ENCODE measurements around the gene CLK1. TPM values are rescaled to one million over a fixed set of nuclear protein-coding genes. Genes with fewer than 3 reads are reported as not detected.

The CLK1 gene
- total and polyA plus RNA-seq, 2 donors (not counting 3 experiments of a cell fraction or from before 2014, with no cell fraction given) = 61.4 to 92.4 TPM

GRCh38 chr2:200843993-200844948 is 20.2 kb downstream of the CLK1 start:
- TF ChIP-seq JUN (IDR thresholded peaks at IDR 0.05; ENCODE audit: borderline replicate concordance, insufficient read depth, insufficient read length, low read depth) (no peak), CTCF (IDR thresholded peaks at IDR 0.05; ENCODE audit: extremely low read depth in 1 of 2, insufficient read depth in 1 of 2, low read depth in 1 of 2, low read length in 2 of 2) (no peak), EZH2 (IDR thresholded peaks at IDR 0.05; ENCODE audit: borderline replicate concordance, low read depth, low read length, severe bottlenecking) (no peak), FOS (IDR thresholded peaks at IDR 0.05; ENCODE audit: borderline replicate concordance, insufficient read depth, low read length) (no peak), MYC (IDR thresholded peaks at IDR 0.05; ENCODE audit: low read depth, low read length) (no peak), MAX (IDR thresholded peaks at IDR 0.05; ENCODE audit: insufficient read depth, insufficient read length) (no peak), GATA2 (IDR thresholded peaks at IDR 0.05; ENCODE audit: insufficient read depth, insufficient read length, low read depth, low read length) (no peak), POLR2AphosphoS5 (IDR thresholded peaks at IDR 0.05; ENCODE audit: insufficient read depth, low read depth, low read length) (no peak), POLR2A (IDR thresholded peaks at IDR 0.05; ENCODE audit: low read depth, low read length) (no peak)
- H3K4me1 ChIP-seq (ENCODE audit: control insufficient read depth, extremely low read depth, insufficient read depth, low read length) = no peaks in the 10 kb centered on the region
- dilution Hi-C loops (cut with MboI; ENCODE audit: extremely low pct_ligation_motif_present, low sequenced_read_pairs) = no loop called here
- no peaks in the 10 kb centered on the region for H3K27me3 ChIP-seq (ENCODE audit: control insufficient read depth in 2 of 2, insufficient read depth in 2 of 2, low read length in 2 of 2)
- ChIA-PET POLR2A (no interaction called here), CTCF (interaction anchor here (1.4 to 2.9 kb wide), 2 partner anchors 17 to 20 kb away, joined by 3 to 10 read pairs; no protein-coding TSS in a partner anchor)
- H3K9ac ChIP-seq (replicated peaks; ENCODE audit: extremely low read depth, insufficient read depth, low read length) = no peak overlapping the region
- no peaks in the 10 kb centered on the region for H3K9me1 ChIP-seq (replicated peaks; ENCODE audit: control insufficient read depth, extremely low read depth, insufficient read depth, low read length)
- intact Hi-C loops (cut with micrococcal nuclease) = no loop called here
- DNase-seq (ENCODE audit: low read depth, low spot score) = no peak
- no TSS peak for BruUV-seq (replicated peaks)
- no peak for FAIRE-seq
- H3K27ac ChIP-seq (ENCODE audit: insufficient read depth, low read depth, low read length) = no peak overlapping the region
- no peak overlapping the region for H3K4me3 ChIP-seq (replicated peaks in 1 of 3; ENCODE audit: insufficient read depth in 1 of 3, low read depth in 1 of 3, low read length in 3 of 3)
- H3K4me2 ChIP-seq (ENCODE audit: insufficient read depth, low read length) = no peak overlapping the region
- H3K79me2 ChIP-seq (ENCODE audit: control insufficient read depth, insufficient read depth, low read length) = no peaks in the 10 kb centered on the region
- no peak overlapping the region for H2AFZ ChIP-seq (ENCODE audit: low read depth, low read length)
- no peaks in the 10 kb centered on the region for H3K9me3 ChIP-seq (replicated peaks; ENCODE audit: control insufficient read depth, insufficient read depth, low read length)
- no peaks in the 10 kb centered on the region for H3K36me3 ChIP-seq (ENCODE audit: control insufficient read depth in 2 of 2, extremely low read depth in 1 of 2, insufficient read depth in 2 of 2, low read length in 2 of 2)
- H4K20me1 ChIP-seq (replicated peaks; ENCODE audit: control insufficient read depth, extremely low read depth, insufficient read depth, low read length) = no peaks in the 10 kb centered on the region

All from endothelial cell of umbilical vein (primary cell).